A673 (cell line): ENCODE measurements around the gene HDGF. TPM values are rescaled to one million over a fixed set of nuclear protein-coding genes. Genes with fewer than 3 reads are reported as not detected.

ENCODE experiments used
- BruUV-seq: library from RNA; stranded (reverse); fragments of 400-500 nt; replicated peaks from 2 replicates; lab custom pipeline; 2021; lab: Mats Ljungman, UMichigan
- CTCF ChIA-PET: fragments of 300-600 bp; sonication (Branson Sonifier 250); formaldehyde crosslinking; loops from one replicate; lab custom pipeline; 2022; ENCODE audit warnings: antibody characterized with exemption; lab: Charles Lee
- POLR2A ChIA-PET: fragments of 300-600 bp; sonication (Branson Sonifier 250); formaldehyde crosslinking; loops from one replicate; lab custom pipeline; 2022; ENCODE audit warnings: antibody characterized with exemption; ENCODE audit not compliant: low non-redundant PET; lab: Charles Lee
- DNase-seq: peaks from one replicate; pipeline ENCODE4 v3.0.0-alpha.2; 2015; ENCODE audit warnings: low spot score
- H3K27ac ChIP-seq: fragments of 200-600 bp; sonication (generic); 2 replicates; pipeline ENCODE4 v1.5.1; 2016; ENCODE audit warnings: mixed run types, low read depth, mild to moderate bottlenecking, mixed read lengths, antibody characterized with exemption, low read length; ENCODE audit not compliant: poor library complexity, severe bottlenecking
- H3K27me3 ChIP-seq: fragments of 200-600 bp; sonication (generic); replicated peaks from 2 replicates; pipeline ENCODE4 v1.6.1; 2017; ENCODE audit warnings: mixed run types, low read depth, mild to moderate bottlenecking, mixed read lengths, antibody characterized with exemption, low read length; ENCODE audit not compliant: insufficient read depth, poor library complexity
- H3K36me3 ChIP-seq: fragments of 200-600 bp; sonication (generic); 2 replicates; pipeline ENCODE4 v1.6.1; 2016; ENCODE audit warnings: mixed run types, mild to moderate bottlenecking, mixed read lengths, antibody characterized with exemption, low read length; ENCODE audit not compliant: insufficient read depth, poor library complexity, severe bottlenecking
- H3K4me1 ChIP-seq: fragments of 200-600 bp; sonication (generic); 2 replicates; pipeline ENCODE4 v1.6.1; 2017; ENCODE audit warnings: mixed run types, mild to moderate bottlenecking, mixed read lengths, antibody characterized with exemption, low read length; ENCODE audit not compliant: insufficient read depth, poor library complexity, severe bottlenecking
- H3K4me3 ChIP-seq: fragments of 200-600 bp; sonication (generic); 2 replicates; pipeline ENCODE4 v1.5.1; 2016; ENCODE audit warnings: low read depth, mixed run types, mild to moderate bottlenecking, mixed read lengths, low read length; ENCODE audit not compliant: poor library complexity, severe bottlenecking
- H3K9me3 ChIP-seq: fragments of 200-600 bp; sonication (generic); 2 replicates; pipeline ENCODE4 v1.6.1; 2016; ENCODE audit warnings: mixed run types, low read depth, mild to moderate bottlenecking, mixed read lengths, antibody characterized with exemption, low read length; ENCODE audit not compliant: poor library complexity, severe bottlenecking
- EZH2 ChIP-seq: fragments of 200-600 bp; sonication (generic); IDR thresholded peaks from 2 replicates; pipeline ENCODE4 v1.6.1; 2017; ENCODE audit warnings: borderline replicate concordance, low read depth, mild to moderate bottlenecking, mixed read lengths, antibody characterized with exemption, low read length; ENCODE audit not compliant: poor library complexity, severe bottlenecking
- intact Hi-C: fragments of 100-400 bp; cut with micrococcal nuclease; formaldehyde crosslinking; loops from one replicate; pipeline ENCODE4 v1.10.0; 2022; ENCODE audit not compliant: unreplicated experiment
- total RNA-seq: library from RNA; stranded (reverse); gene quantifications from 2 replicates; pipeline ENCODE4 v1.2.3, GENCODE V29; 2021
- TF ChIP-seq, protein P1 (sequence below): fragments of 300-800, 200-600 bp; sonication (generic); conservative IDR thresholded peaks from 2 replicates; pipeline ENCODE4 v1.5.1; 2017; ENCODE audit warnings: low read depth, mild to moderate bottlenecking, antibody characterized with exemption, low read length, moderate library complexity, mixed read lengths

Gene HDGF
- total RNA-seq, 1 experiment from 2014 or later = 536 TPM

DNA sequence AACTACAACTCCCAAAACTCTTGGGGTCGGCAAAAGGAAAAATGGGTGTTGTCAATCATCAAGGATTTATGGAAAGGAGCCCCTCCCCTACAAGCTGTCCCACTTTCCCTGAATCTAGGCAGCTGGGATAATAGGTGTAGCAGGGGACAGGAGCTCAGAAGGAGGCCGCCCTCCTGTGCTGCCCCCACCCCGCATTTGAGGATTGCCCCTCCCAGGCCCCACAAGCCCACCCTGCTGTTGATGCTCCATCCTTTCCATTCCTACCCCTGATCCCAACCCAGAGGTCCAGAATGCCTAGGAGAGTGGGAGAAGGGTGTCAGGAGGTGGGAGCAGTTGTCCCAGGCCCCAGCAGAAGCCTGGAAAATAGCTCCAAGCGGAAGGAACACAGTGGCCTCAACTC, 8.7 kb downstream of the HDGF start:
- no TSS peak for BruUV-seq
- Histone ChIP-seq H3K36me3 (peaks cover 44% of the 10 kb centered on the region), H3K9me3 (no peaks in the 10 kb centered on the region), H3K4me3 (no peak overlapping the region), H3K27ac (no peak overlapping the region), H3K4me1 (peaks cover 29% of the 10 kb centered on the region), H3K27me3 (no peaks in the 10 kb centered on the region)
- no peak for TF ChIP-seq EZH2
- TF ChIP-seq, protein P1, sequence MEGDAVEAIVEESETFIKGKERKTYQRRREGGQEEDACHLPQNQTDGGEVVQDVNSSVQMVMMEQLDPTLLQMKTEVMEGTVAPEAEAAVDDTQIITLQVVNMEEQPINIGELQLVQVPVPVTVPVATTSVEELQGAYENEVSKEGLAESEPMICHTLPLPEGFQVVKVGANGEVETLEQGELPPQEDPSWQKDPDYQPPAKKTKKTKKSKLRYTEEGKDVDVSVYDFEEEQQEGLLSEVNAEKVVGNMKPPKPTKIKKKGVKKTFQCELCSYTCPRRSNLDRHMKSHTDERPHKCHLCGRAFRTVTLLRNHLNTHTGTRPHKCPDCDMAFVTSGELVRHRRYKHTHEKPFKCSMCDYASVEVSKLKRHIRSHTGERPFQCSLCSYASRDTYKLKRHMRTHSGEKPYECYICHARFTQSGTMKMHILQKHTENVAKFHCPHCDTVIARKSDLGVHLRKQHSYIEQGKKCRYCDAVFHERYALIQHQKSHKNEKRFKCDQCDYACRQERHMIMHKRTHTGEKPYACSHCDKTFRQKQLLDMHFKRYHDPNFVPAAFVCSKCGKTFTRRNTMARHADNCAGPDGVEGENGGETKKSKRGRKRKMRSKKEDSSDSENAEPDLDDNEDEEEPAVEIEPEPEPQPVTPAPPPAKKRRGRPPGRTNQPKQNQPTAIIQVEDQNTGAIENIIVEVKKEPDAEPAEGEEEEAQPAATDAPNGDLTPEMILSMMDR = no peak
- DNase-seq = no peak
- CTCF ChIA-PET = no interaction called here
- POLR2A ChIA-PET = interaction anchor here (0.7 kb wide), 1 partner anchor 12 kb away, joined by 4 read pairs; no protein-coding TSS in a partner anchor
- intact Hi-C loops = no loop called here

DNA sequence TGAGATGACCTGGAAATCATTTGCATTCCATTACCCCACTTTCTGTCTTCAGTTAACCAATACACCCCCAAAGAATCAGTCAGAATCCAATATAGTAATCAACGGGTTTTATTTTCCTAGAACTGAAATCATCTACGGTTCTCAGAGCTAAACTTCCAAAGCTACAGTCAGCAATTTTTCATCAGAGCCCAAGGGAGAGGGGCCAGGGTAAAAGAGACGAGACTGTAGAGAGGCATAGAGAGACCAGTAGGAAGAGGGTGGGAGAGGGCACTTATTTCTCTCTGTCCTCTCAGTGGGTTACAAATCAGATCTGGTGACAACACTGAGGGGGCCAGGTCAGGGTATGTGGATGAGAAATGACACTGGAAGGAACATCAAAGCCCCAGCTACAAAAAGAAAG, 9.5 kb downstream of the HDGF start:
- Histone ChIP-seq H3K4me1 (peaks cover 24% of the 10 kb centered on the region), H3K4me3 (no peak overlapping the region), H3K9me3 (no peaks in the 10 kb centered on the region), H3K27ac (peak overlapping the region; percentile 1), H3K36me3 (peaks cover 51% of the 10 kb centered on the region), H3K27me3 (no peaks in the 10 kb centered on the region)
- DNase-seq = no peak
- BruUV-seq = no TSS peak
- TF ChIP-seq, protein P1 = no peak
- no peak for TF ChIP-seq EZH2
- intact Hi-C loops = no loop called here
- ChIA-PET POLR2A (no interaction called here), CTCF (no interaction called here)

DNA sequence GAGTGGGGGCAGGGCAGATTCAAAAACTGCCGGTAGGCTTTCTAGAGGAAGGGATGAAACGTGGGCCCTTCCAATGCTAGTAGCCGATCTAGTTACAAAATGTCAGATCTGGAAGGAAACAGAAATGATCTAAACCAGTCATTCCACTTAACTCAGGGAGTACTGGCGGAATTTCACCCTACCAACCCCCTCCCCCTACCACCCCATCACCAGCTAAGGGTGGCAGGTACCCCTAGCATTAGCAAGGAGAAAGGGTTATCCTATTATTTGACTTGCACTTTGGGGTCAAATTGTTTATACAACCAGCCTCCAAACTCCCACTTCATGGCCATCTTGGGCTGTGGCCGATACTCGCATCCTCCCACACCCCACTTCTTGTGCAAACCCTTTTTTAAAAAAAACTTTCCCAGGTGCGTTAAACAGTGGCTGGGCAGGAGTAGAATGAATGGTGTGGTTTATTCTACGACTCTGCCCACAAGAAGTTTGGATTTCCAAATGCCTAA, 9.9 kb downstream of the HDGF start:
- Histone ChIP-seq H3K27ac (peak overlapping the region; percentile 77), H3K36me3 (peaks cover 56% of the 10 kb centered on the region), H3K27me3 (no peaks in the 10 kb centered on the region), H3K9me3 (no peaks in the 10 kb centered on the region), H3K4me1 (peaks cover 20% of the 10 kb centered on the region), H3K4me3 (no peak overlapping the region)
- CTCF ChIA-PET = interaction anchor here (0.9 to 1.6 kb wide), 3 partner anchors 16 to 52 kb away, joined by 3 to 11 read pairs (median 4); partner anchors contain the start of gene PRCC
- POLR2A ChIA-PET = interaction anchor here (0.6 to 1.1 kb wide), 4 partner anchors 10 to 136 kb away, joined by 3 to 11 read pairs (median 6); partner anchors contain the start of genes ISG20L2 and METTL25B
- TF ChIP-seq, protein P1 = no peak
- no peak for TF ChIP-seq EZH2
- no TSS peak for BruUV-seq
- DNase-seq = no peak
- intact Hi-C loops = loop anchor here (1.0 kb wide), 1 partner anchor 26 kb away; the partner anchor contains the start of gene PRCC
